CD4-positive, alpha-beta T cell treated with Interleukin-6 for 4 hours (primary cell): ENCODE results near the gene SEZ6.

Experiments used
- DNase-seq: peaks from one replicate; pipeline ENCODE4 v3.0.0-alpha.2; 2020; ENCODE audit warnings: mixed read lengths

The SEZ6 gene

GRCh38 chr17:29000973-29001372 lies 4.9 kb downstream of the SEZ6 start:
- DNase-seq = no peak

GRCh38 chr17:28999206-28999605 lies 6.6 kb downstream of the SEZ6 start:
- DNase-seq = no peak

GRCh38 chr17:28997806-28998205 lies 8.0 kb downstream of the SEZ6 start:
- no peak for DNase-seq

- DNase-seq = no peak
Observed at GRCh38 chr17:28996554-28997096, 9.2 kb downstream of the SEZ6 start.

- no peak for DNase-seq
Observed at GRCh38 chr17:28993645-28994426, 12.0 kb downstream of the SEZ6 start.

GRCh38 chr17:28992625-28993600 lies 12.9 kb downstream of the SEZ6 start:
- no peak for DNase-seq

GRCh38 chr17:28992185-28992584 lies 13.6 kb downstream of the SEZ6 start:
- DNase-seq = no peak

GRCh38 chr17:28991779-28992178 lies 14.1 kb downstream of the SEZ6 start:
- no peak for DNase-seq

GRCh38 chr17:28989028-28989427 lies 16.8 kb downstream of the SEZ6 start:
- no peak for DNase-seq

GRCh38 chr17:28988475-28988874 lies 17.4 kb downstream of the SEZ6 start:
- DNase-seq = no peak

- DNase-seq = no peak
Observed at GRCh38 chr17:28986714-28987655, 18.8 kb downstream of the SEZ6 start.

GRCh38 chr17:28985950-28986713 lies 19.7 kb downstream of the SEZ6 start:
- no peak for DNase-seq

GRCh38 chr17:28983286-28984230 lies 22.3 kb downstream of the SEZ6 start:
- DNase-seq = no peak

- DNase-seq = peak; percentile 46
Observed at GRCh38 chr17:28982131-28982793, 23.6 kb downstream of the SEZ6 start.

GRCh38 chr17:28978356-28978964 lies 27.4 kb downstream of the SEZ6 start:
- DNase-seq = no peak

- no peak for DNase-seq
Observed at GRCh38 chr17:28977659-28978355, 28.0 kb downstream of the SEZ6 start.

GRCh38 chr17:28975646-28976045 lies 30.2 kb downstream of the SEZ6 start:
- no peak for DNase-seq

- DNase-seq = no peak
Observed at GRCh38 chr17:28975031-28975430, 30.8 kb downstream of the SEZ6 start.

- no peak for DNase-seq
Observed at GRCh38 chr17:28974451-28974850, 31.4 kb downstream of the SEZ6 start.
